OCI-LY7 (cell line): ENCODE results near the gene CCNB2.

Experiments
- EZH2phosphoT487 ChIP-seq: fragments of 200-600 bp; sonication (generic); IDR thresholded peaks from 2 replicates; pipeline ENCODE4 v1.6.1; 2018; ENCODE audit warnings: low read depth, borderline replicate concordance, mild to moderate bottlenecking, mixed run types, antibody characterized with exemption, low read length, moderate library complexity, mixed read lengths
- TF ChIP-seq, protein P1 (sequence below): fragments of 200-600 bp; sonication (generic); conservative IDR thresholded peaks from 2 replicates; pipeline ENCODE4 v1.5.1; 2014; ENCODE audit warnings: mild to moderate bottlenecking, antibody characterized with exemption, low read length, moderate library complexity, mixed read lengths

DNA sequence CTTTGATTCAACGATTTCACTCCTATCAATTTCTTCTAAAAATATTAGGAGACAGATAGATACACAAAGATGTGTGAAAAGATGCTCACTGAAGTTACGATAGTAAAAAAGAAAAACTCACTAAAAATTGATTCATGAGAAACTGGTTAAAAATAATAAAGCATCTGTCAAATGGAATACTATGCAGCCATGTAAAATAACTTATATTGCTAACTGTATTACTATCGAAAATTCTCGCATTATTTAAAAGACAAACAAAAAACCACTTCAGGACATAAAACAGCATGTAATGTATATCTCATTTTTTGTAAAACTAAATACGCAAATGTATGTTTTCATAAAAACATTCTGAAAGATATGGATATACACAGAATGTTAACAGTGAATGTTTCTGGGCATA is 68.2 kb downstream of the CCNB2 start:
- TF ChIP-seq, protein P1, sequence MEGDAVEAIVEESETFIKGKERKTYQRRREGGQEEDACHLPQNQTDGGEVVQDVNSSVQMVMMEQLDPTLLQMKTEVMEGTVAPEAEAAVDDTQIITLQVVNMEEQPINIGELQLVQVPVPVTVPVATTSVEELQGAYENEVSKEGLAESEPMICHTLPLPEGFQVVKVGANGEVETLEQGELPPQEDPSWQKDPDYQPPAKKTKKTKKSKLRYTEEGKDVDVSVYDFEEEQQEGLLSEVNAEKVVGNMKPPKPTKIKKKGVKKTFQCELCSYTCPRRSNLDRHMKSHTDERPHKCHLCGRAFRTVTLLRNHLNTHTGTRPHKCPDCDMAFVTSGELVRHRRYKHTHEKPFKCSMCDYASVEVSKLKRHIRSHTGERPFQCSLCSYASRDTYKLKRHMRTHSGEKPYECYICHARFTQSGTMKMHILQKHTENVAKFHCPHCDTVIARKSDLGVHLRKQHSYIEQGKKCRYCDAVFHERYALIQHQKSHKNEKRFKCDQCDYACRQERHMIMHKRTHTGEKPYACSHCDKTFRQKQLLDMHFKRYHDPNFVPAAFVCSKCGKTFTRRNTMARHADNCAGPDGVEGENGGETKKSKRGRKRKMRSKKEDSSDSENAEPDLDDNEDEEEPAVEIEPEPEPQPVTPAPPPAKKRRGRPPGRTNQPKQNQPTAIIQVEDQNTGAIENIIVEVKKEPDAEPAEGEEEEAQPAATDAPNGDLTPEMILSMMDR, result no peak
- TF ChIP-seq EZH2phosphoT487, result no peak
